ENCODE measurements around the gene DCST1.

DNA sequence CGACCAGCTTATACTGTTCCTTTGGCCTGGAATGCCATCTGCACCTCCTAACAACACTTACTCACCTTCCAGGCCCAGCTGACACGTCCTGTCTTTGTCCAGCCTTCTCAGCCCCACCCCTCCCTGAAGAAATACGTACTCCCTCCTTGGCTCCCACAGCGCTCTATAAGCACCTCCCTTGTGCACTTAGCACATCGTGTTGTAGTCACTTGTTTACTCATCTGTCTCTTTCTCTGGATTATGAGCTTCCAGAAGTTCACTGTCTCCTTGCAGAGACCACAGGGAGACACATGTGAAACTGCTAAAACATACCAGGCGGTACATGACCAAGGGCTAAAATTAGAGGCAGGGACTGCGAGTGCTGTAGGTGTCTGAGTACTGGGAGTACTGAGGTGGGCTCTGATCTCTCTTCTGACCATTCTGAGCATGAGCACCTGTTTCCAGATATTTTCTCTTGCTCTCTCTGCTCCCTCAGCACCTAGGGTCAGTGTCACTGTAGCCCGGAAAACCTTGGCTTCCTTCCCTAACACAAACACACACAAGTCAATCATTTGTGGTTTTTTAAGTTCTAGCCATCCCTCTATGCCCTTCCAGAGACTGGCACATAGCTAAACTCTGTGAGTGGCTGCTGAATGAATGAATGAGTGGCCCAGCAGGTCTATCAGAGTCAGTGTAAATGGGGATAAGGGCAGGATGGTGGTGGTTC is 5.1 kb downstream of the DCST1 start:
- TF ChIP-seq, protein P1, sequence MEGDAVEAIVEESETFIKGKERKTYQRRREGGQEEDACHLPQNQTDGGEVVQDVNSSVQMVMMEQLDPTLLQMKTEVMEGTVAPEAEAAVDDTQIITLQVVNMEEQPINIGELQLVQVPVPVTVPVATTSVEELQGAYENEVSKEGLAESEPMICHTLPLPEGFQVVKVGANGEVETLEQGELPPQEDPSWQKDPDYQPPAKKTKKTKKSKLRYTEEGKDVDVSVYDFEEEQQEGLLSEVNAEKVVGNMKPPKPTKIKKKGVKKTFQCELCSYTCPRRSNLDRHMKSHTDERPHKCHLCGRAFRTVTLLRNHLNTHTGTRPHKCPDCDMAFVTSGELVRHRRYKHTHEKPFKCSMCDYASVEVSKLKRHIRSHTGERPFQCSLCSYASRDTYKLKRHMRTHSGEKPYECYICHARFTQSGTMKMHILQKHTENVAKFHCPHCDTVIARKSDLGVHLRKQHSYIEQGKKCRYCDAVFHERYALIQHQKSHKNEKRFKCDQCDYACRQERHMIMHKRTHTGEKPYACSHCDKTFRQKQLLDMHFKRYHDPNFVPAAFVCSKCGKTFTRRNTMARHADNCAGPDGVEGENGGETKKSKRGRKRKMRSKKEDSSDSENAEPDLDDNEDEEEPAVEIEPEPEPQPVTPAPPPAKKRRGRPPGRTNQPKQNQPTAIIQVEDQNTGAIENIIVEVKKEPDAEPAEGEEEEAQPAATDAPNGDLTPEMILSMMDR (IDR thresholded peaks at IDR 0.05) = no peak
- TF ChIP-seq EZH2 (IDR thresholded peaks at IDR 0.05; ENCODE audit: borderline replicate concordance, insufficient read depth, low read depth, low read length, poor library complexity, severe bottlenecking) = no peak

Measured in B cell (primary cell).